Activated CD8-positive, alpha-beta memory T cell treated with anti-CD3 and anti-CD28 coated beads, Interleukin-2, amount 10 ng/mL, durations not matched to agents 7 days and 5 days (primary cell): ENCODE results near the gene SNRK. TPM values are rescaled to one million over a fixed set of nuclear protein-coding genes. Genes with fewer than 3 reads are reported as not detected.

Experiments
- ATAC-seq: fragments of 150-1000 bp; cut with Tn5 transposase; one replicate; pipeline ENCODE4 v1.10.0; 2021; ENCODE audit warnings: moderate library complexity
- CTCF ChIA-PET: fragments of 350-600 bp; sonication (Branson Sonifier 250); formaldehyde crosslinking; loops from one replicate; lab custom pipeline; 2021; ENCODE audit warnings: antibody characterized with exemption; lab: Charles Lee
- DNase-seq: peaks from one replicate; pipeline ENCODE4 v3.0.0-alpha.2; 2020
- H3K27ac Mint-ChIP-seq: one replicate; pipeline ENCODE4 v1.8.0; 2021; ENCODE audit warnings: mild to moderate bottlenecking, mixed read lengths
- H3K27me3 Mint-ChIP-seq: one replicate; pipeline ENCODE4 v1.8.0; 2021; ENCODE audit warnings: mixed read lengths
- H3K36me3 Mint-ChIP-seq: one replicate; pipeline ENCODE4 v1.8.0; 2021; ENCODE audit warnings: mild to moderate bottlenecking, mixed read lengths
- H3K4me1 Mint-ChIP-seq: one replicate; pipeline ENCODE4 v1.8.0; 2021; ENCODE audit warnings: mixed read lengths
- H3K4me3 Mint-ChIP-seq: one replicate; pipeline ENCODE4 v1.8.0; 2021; ENCODE audit warnings: mild to moderate bottlenecking, moderate library complexity, mixed read lengths
- H3K9me3 Mint-ChIP-seq: one replicate; pipeline ENCODE4 v1.8.0; 2022; ENCODE audit warnings: low read depth, mixed read lengths
- total RNA-seq, 2 experiments: library from RNA; stranded (reverse); gene quantifications; one replicate each; pipeline ENCODE4 v1.2.3, GENCODE V29; 2021

SNRK gene
- total RNA-seq = 10 to 100 TPM; 47.7 to 57.2 TPM

GRCh38 chr3:43286115-43286840, at the start of gene SNRK:
Gene SNRK, plus strand, starts transcription at chr3:43286540. Its CDS starts 16,664 bp downstream, at chr3:43303204.
- peak; percentile 83 for ATAC-seq
- peak within 1 kb of the TSS; percentile 99 for H3K4me3 Mint-ChIP-seq
- H3K27me3 Mint-ChIP-seq = peaks cover 2% of the 10 kb centered on the region
- H3K9me3 Mint-ChIP-seq = no peaks in the 10 kb centered on the region
- peaks cover 35% of the 10 kb centered on the region for H3K4me1 Mint-ChIP-seq
- CTCF ChIA-PET = interaction anchor here (0.7 to 3.3 kb wide), 6 partner anchors 11 to 124 kb away, joined by 3 to 23 read pairs (median 6); no protein-coding TSS in a partner anchor
- peak within 1 kb of the TSS; percentile 97 for H3K27ac Mint-ChIP-seq
- DNase-seq = peak; percentile 91
- peaks cover 19% of the 10 kb centered on the region for H3K36me3 Mint-ChIP-seq

GRCh38 chr3:43238801-43239200, 47.5 kb upstream of the SNRK start:
- Mint-ChIP-seq H3K4me1 (peaks cover 15% of the 10 kb centered on the region), H3K36me3 (peaks cover 5% of the 10 kb centered on the region), H3K9me3 (peaks cover 8% of the 10 kb centered on the region), H3K27me3 (no peaks in the 10 kb centered on the region), H3K4me3 (no peak overlapping the region), H3K27ac (no peak overlapping the region)
- no peak for DNase-seq
- CTCF ChIA-PET = interaction anchor here (1.2 to 1.6 kb wide), 2 partner anchors 23 to 168 kb away, joined by 3 read pairs; no protein-coding TSS in a partner anchor
- ATAC-seq = no peak

- CTCF ChIA-PET = interaction anchor here (1.2 to 1.6 kb wide), 2 partner anchors 24 to 167 kb away, joined by 3 read pairs; no protein-coding TSS in a partner anchor
- H3K4me1 Mint-ChIP-seq = peaks cover 19% of the 10 kb centered on the region
- no peak overlapping the region for H3K4me3 Mint-ChIP-seq
- DNase-seq (no peak), ATAC-seq (no peak)
- peaks cover 6% of the 10 kb centered on the region for H3K36me3 Mint-ChIP-seq
- H3K27me3 Mint-ChIP-seq = no peaks in the 10 kb centered on the region
- H3K9me3 Mint-ChIP-seq = peaks cover 8% of the 10 kb centered on the region
- H3K27ac Mint-ChIP-seq = no peak overlapping the region
Observed at GRCh38 chr3:43239755-43240154, 46.6 kb upstream of the SNRK start.

GRCh38 chr3:43243590-43244587, 42.5 kb upstream of the SNRK start:
- CTCF ChIA-PET = interaction anchor here (0.8 to 1.3 kb wide), 3 partner anchors 41 to 260 kb away, joined by 3 read pairs; no protein-coding TSS in a partner anchor
- Mint-ChIP-seq H3K36me3 (peaks cover 5% of the 10 kb centered on the region), H3K27me3 (peaks cover 3% of the 10 kb centered on the region), H3K4me3 (no peak overlapping the region), H3K4me1 (peaks cover 25% of the 10 kb centered on the region), H3K9me3 (peaks cover 2% of the 10 kb centered on the region), H3K27ac (no peak overlapping the region)
- ATAC-seq (peak; percentile 53), DNase-seq (peak; percentile 61)

- no peak overlapping the region for H3K4me3 Mint-ChIP-seq
- peaks cover 3% of the 10 kb centered on the region for H3K27me3 Mint-ChIP-seq
- peaks cover 25% of the 10 kb centered on the region for H3K4me1 Mint-ChIP-seq
- H3K27ac Mint-ChIP-seq = no peak overlapping the region
- H3K9me3 Mint-ChIP-seq = peaks cover 2% of the 10 kb centered on the region
- peaks cover 5% of the 10 kb centered on the region for H3K36me3 Mint-ChIP-seq
- ATAC-seq (no peak), DNase-seq (no peak)
- CTCF ChIA-PET = interaction anchor here (0.9 kb wide), 1 partner anchor 40 kb away, joined by 3 read pairs; no protein-coding TSS in a partner anchor
Observed at GRCh38 chr3:43244694-43245093, 41.6 kb upstream of the SNRK start.

GRCh38 chr3:43246976-43247375, 39.4 kb upstream of the SNRK start:
- Mint-ChIP-seq H3K9me3 (peaks cover 2% of the 10 kb centered on the region), H3K36me3 (peaks cover 5% of the 10 kb centered on the region), H3K27ac (no peak overlapping the region), H3K27me3 (peaks cover 3% of the 10 kb centered on the region), H3K4me3 (no peak overlapping the region), H3K4me1 (peaks cover 25% of the 10 kb centered on the region)
- DNase-seq (no peak), ATAC-seq (peak; percentile 47)
- CTCF ChIA-PET = interaction anchor here (1.0 kb wide), 1 partner anchor 32 kb away, joined by 3 read pairs; no protein-coding TSS in a partner anchor

GRCh38 chr3:43247561-43248184, 38.7 kb upstream of the SNRK start:
- Mint-ChIP-seq H3K4me1 (peaks cover 25% of the 10 kb centered on the region), H3K27ac (no peak overlapping the region), H3K9me3 (peaks cover 2% of the 10 kb centered on the region), H3K27me3 (peaks cover 3% of the 10 kb centered on the region), H3K4me3 (no peak overlapping the region), H3K36me3 (peaks cover 5% of the 10 kb centered on the region)
- ATAC-seq (no peak), DNase-seq (no peak)
- CTCF ChIA-PET = no interaction called here

- no peak for DNase-seq
- H3K4me3 Mint-ChIP-seq = no peak overlapping the region
- peaks cover 5% of the 10 kb centered on the region for H3K36me3 Mint-ChIP-seq
- ATAC-seq = no peak
- CTCF ChIA-PET = no interaction called here
- no peaks in the 10 kb centered on the region for H3K9me3 Mint-ChIP-seq
- H3K4me1 Mint-ChIP-seq = peaks cover 25% of the 10 kb centered on the region
- H3K27me3 Mint-ChIP-seq = peaks cover 3% of the 10 kb centered on the region
- no peak overlapping the region for H3K27ac Mint-ChIP-seq
Observed at GRCh38 chr3:43248185-43248583, 38.2 kb upstream of the SNRK start.

- Mint-ChIP-seq H3K27me3 (peaks cover 3% of the 10 kb centered on the region), H3K36me3 (peaks cover 1% of the 10 kb centered on the region), H3K4me3 (no peak overlapping the region), H3K9me3 (no peaks in the 10 kb centered on the region), H3K27ac (no peak overlapping the region), H3K4me1 (peaks cover 17% of the 10 kb centered on the region)
- ATAC-seq = no peak
- CTCF ChIA-PET = no interaction called here
- no peak for DNase-seq
Observed at GRCh38 chr3:43248973-43249372, 37.4 kb upstream of the SNRK start.

- DNase-seq (no peak), ATAC-seq (no peak)
- no peak overlapping the region for H3K27ac Mint-ChIP-seq
- peaks cover 3% of the 10 kb centered on the region for H3K27me3 Mint-ChIP-seq
- no peaks in the 10 kb centered on the region for H3K9me3 Mint-ChIP-seq
- H3K4me1 Mint-ChIP-seq = peaks cover 13% of the 10 kb centered on the region
- H3K4me3 Mint-ChIP-seq = no peak overlapping the region
- CTCF ChIA-PET = interaction anchor here (0.5 kb wide), 1 partner anchor 14 kb away, joined by 3 read pairs; no protein-coding TSS in a partner anchor
- peaks cover 1% of the 10 kb centered on the region for H3K36me3 Mint-ChIP-seq
Observed at GRCh38 chr3:43249405-43249804, 36.9 kb upstream of the SNRK start.

- Mint-ChIP-seq H3K27me3 (no peaks in the 10 kb centered on the region), H3K9me3 (no peaks in the 10 kb centered on the region), H3K36me3 (no peaks in the 10 kb centered on the region), H3K4me1 (peaks cover 8% of the 10 kb centered on the region), H3K27ac (no peak overlapping the region), H3K4me3 (no peak overlapping the region)
- CTCF ChIA-PET = no interaction called here
- ATAC-seq = no peak
- no peak for DNase-seq
Observed at GRCh38 chr3:43253294-43253693, 33.0 kb upstream of the SNRK start.

GRCh38 chr3:43254125-43254524, 32.2 kb upstream of the SNRK start:
- no peak for DNase-seq
- Mint-ChIP-seq H3K27me3 (no peaks in the 10 kb centered on the region), H3K4me1 (peaks cover 8% of the 10 kb centered on the region), H3K9me3 (no peaks in the 10 kb centered on the region), H3K4me3 (no peak overlapping the region), H3K36me3 (no peaks in the 10 kb centered on the region), H3K27ac (no peak overlapping the region)
- no peak for ATAC-seq
- CTCF ChIA-PET = no interaction called here

GRCh38 chr3:43255662-43256061, 30.7 kb upstream of the SNRK start:
- no peaks in the 10 kb centered on the region for H3K9me3 Mint-ChIP-seq

More at GRCh38 chr3:43255662-43256061, 30.7 kb upstream of the SNRK start:
- ATAC-seq = no peak
- DNase-seq = no peak
- H3K4me1 Mint-ChIP-seq = peaks cover 8% of the 10 kb centered on the region
- H3K4me3 Mint-ChIP-seq = no peak overlapping the region
- H3K27me3 Mint-ChIP-seq = no peaks in the 10 kb centered on the region
- no peaks in the 10 kb centered on the region for H3K36me3 Mint-ChIP-seq
- no peak overlapping the region for H3K27ac Mint-ChIP-seq
- CTCF ChIA-PET = no interaction called here
